GM12878 (cell line): ENCODE measurements around the gene GARIN5B. TPM values are rescaled to one million over a fixed set of nuclear protein-coding genes. Genes with fewer than 3 reads are reported as not detected.

ENCODE experiments used
- ATAC-seq: fragments of 200-7000 bp; cut with Tn5 transposase; 3 replicates; pipeline ENCODE4 v1.9.1; 2020; ENCODE audit warnings: mild to moderate bottlenecking, moderate library complexity
- BruUV-seq: library from RNA; stranded (reverse); fragments of 400-500 nt; replicated peaks from 2 replicates; lab custom pipeline; 2021; lab: Mats Ljungman, UMichigan
- CTCF ChIA-PET: fragments of 300-600 bp; sonication (Branson Sonifier 250); formaldehyde crosslinking; extraction: SDS; loops from one replicate; lab custom pipeline; 2021; ENCODE audit warnings: inconsistent platforms; lab: Yijun Ruan, JAX
- POLR2A ChIA-PET: fragments of 350-600 bp; formaldehyde crosslinking; extraction: SDS; loops from one replicate; lab custom pipeline; 2021; ENCODE audit warnings: inconsistent platforms; lab: Charles Lee
- RAD21 ChIA-PET: fragments of 300-600 bp; sonication (Branson Sonifier 250); formaldehyde crosslinking; loops from one replicate; lab custom pipeline; 2023; ENCODE audit warnings: antibody characterized with exemption; ENCODE audit not compliant: unreplicated experiment; lab: Charles Lee
- SMC1A ChIA-PET: fragments of 300-600 bp; sonication (Branson Sonifier 250); formaldehyde crosslinking; loops from one replicate; lab custom pipeline; 2023; ENCODE audit not compliant: unreplicated experiment, uncharacterized antibody; lab: Charles Lee
- DNase-seq: peaks from one replicate; pipeline ENCODE4 v3.0.0-alpha.2; 2011; ENCODE audit warnings: low read depth, low spot score
- FAIRE-seq: peaks from 3 replicates; lab custom pipeline; 2011; peaks lifted over from hg19 to GRCh38; lab: Jason Lieb, UNC
- H2AFZ ChIP-seq: 2 replicates; pipeline ENCODE4 v1.6.0; 2011; ENCODE audit warnings: low read depth, low read length, control low read depth; ENCODE audit not compliant: control insufficient read depth
- H3K27ac ChIP-seq: 2 replicates; pipeline ENCODE4 v1.5.1; 2011; ENCODE audit warnings: control low read depth; ENCODE audit not compliant: control insufficient read depth, insufficient read depth
- H3K27me3 ChIP-seq, 2 experiments: replicated peaks in 1 of 2; 2 replicates each; pipeline versions ENCODE4 v1.6.0 to v1.6.1; 2011; ENCODE audit warnings: low read length in 1 of 2; ENCODE audit not compliant: control insufficient read depth in 2 of 2, insufficient read depth in 2 of 2
- H3K36me3 ChIP-seq, 2 experiments: 2 replicates each; pipeline ENCODE4 v1.5.1; 2011; ENCODE audit warnings: low read length in 1 of 2; ENCODE audit not compliant: control insufficient read depth in 2 of 2, insufficient read depth in 2 of 2
- H3K4me1 ChIP-seq: 2 replicates; pipeline ENCODE4 v1.6.1; 2011; ENCODE audit warnings: mild to moderate bottlenecking, low read length, moderate library complexity, mixed read lengths; ENCODE audit not compliant: control insufficient read depth, insufficient read depth
- H3K4me2 ChIP-seq: 2 replicates; pipeline ENCODE4 v1.6.0; 2011; ENCODE audit warnings: control low read depth; ENCODE audit not compliant: control insufficient read depth, insufficient read depth
- H3K4me3 ChIP-seq: fragments of 200-600 bp; sonication (generic); 2 replicates; pipeline ENCODE4 v1.5.1; 2016
- H3K79me2 ChIP-seq: 2 replicates; pipeline ENCODE4 v1.6.0; 2011; ENCODE audit warnings: low read length; ENCODE audit not compliant: control insufficient read depth, insufficient read depth
- H3K9ac ChIP-seq: 2 replicates; pipeline ENCODE4 v1.8.0; 2011; ENCODE audit warnings: low read length, control low read depth, mixed read lengths; ENCODE audit not compliant: control insufficient read depth, insufficient read depth
- H3K9me3 ChIP-seq: replicated peaks from 3 replicates; pipeline ENCODE4 v1.5.1; 2011; ENCODE audit warnings: mild to moderate bottlenecking, low read length; ENCODE audit not compliant: control insufficient read depth, insufficient read depth
- H4K20me1 ChIP-seq: 2 replicates; pipeline ENCODE4 v1.6.0; 2011; ENCODE audit not compliant: control insufficient read depth, insufficient read depth
- IKZF2 ChIP-seq, 2 experiments: fragments of 450-650 bp; IDR thresholded peaks; 2 replicates each; pipeline ENCODE4 v1.6.1; 2017; ENCODE audit warnings: mild to moderate bottlenecking in 2 of 2, moderate library complexity in 2 of 2
- NFXL1 ChIP-seq: fragments of 450-650 bp; IDR thresholded peaks from 2 replicates; pipeline ENCODE4 v1.6.1; 2017; ENCODE audit warnings: antibody characterized with exemption, mild to moderate bottlenecking, borderline replicate concordance
- PML ChIP-seq: IDR thresholded peaks from 2 replicates; pipeline ENCODE4 v1.6.1; 2012; ENCODE audit warnings: low read length, inconsistent platforms
- POLR2A ChIP-seq: IDR thresholded peaks from 2 replicates; pipeline ENCODE4 v1.6.1; 2011; ENCODE audit warnings: low read depth, mild to moderate bottlenecking, low read length
- SP1 ChIP-seq: IDR thresholded peaks from one replicate; pipeline ENCODE4 v1.6.1; 2011; ENCODE audit warnings: low read depth, low read length
- TCF3 ChIP-seq: IDR thresholded peaks from 2 replicates; pipeline ENCODE4 v1.6.1; 2012; ENCODE audit warnings: low read depth, mild to moderate bottlenecking, low read length, borderline replicate concordance; ENCODE audit not compliant: insufficient read depth
- ZBED1 ChIP-seq: IDR thresholded peaks from 2 replicates; pipeline ENCODE4 v1.6.1; 2016; ENCODE audit warnings: borderline replicate concordance
- WGBS: methylation state at CpG from one replicate; pipeline ENCODE4 v1.1.6; 2016; ENCODE audit warnings: low lambda C conversion rate; ENCODE audit not compliant: insufficient replicate concordance, insufficient coverage; ENCODE audit errors: missing lambda C conversion rate; 5-methylcytosine and 5-hydroxymethylcytosine counted together
- in situ Hi-C: fragments of 300-500 bp; cut with MboI; formaldehyde crosslinking; loops from 9 replicates; pipeline ENCODE4 v1.14.3; 2018; ENCODE audit warnings: mixed read lengths
- intact Hi-C: fragments of 100-400 bp; cut with micrococcal nuclease; formaldehyde crosslinking; loops from one replicate; pipeline ENCODE4 v1.14.2; 2022; ENCODE audit not compliant: unreplicated experiment
- polyA plus RNA-seq, 11 experiments: library from polyadenylated mRNA; depleted of rRNA in 4 of 11; unstranded in 6 of 11; stranded (reverse) in 5 of 11; fragments of >200 nt; fragmentation: Nextera tagmentation in 4 of 11; fragmentation: Illumina TruSeq in 1 of 11; extraction: Ambion mirVana in 4 of 11; extraction: Trizol in 1 of 11; gene quantifications; 1 replicate in 1 of 11; 2 replicates in 10 of 11; pipeline versions ENCODE4 v1.2.1 to v1.2.3, GENCODE V29; 2011 to 2016; ENCODE audit warnings: inconsistent platforms in 2 of 11, missing spikeins in 2 of 11, low read depth in 1 of 11
- total RNA-seq, 4 experiments: library from RNA; depleted of rRNA in 3 of 4; stranded (reverse); fragments of >200 nt in 3 of 4; fragmentation: Illumina TruSeq in 1 of 4; extraction: Trizol in 1 of 4; gene quantifications; 2 replicates each; pipeline versions ENCODE4 v1.2.1 to v1.2.3, GENCODE V29; 2013 to 2021

GARIN5B gene
- total and polyA plus RNA-seq, 10 of the 15 experiments (the other 5 are each of a cell fraction or from before 2014, with no cell fraction given) = not detected

DNA sequence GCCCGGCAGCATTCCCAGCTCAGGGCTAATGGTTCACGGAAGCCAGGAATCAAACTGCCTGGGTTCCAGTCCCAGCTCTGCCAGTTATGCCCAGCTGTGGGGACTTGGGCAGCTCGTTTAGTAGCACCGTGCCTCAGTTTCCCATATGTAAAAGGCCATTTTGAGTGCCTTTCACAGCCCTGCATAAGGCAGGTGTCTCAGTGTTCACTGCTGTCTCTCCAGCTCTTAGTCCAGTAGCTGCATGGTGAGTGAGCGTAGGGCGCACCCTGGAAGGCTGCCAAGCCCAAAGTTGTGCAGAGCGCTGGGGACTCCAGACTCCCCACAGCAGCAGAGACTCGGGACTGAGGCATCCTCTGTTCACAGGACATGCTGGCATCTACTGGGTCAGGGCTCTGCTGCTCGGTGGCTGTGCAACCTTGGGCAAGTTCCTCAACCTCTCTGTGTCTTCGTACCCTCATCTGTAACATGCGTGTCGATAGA, 28.2 kb upstream of the GARIN5B start:
- Histone ChIP-seq H3K27ac (no peak overlapping the region), H2AFZ (no peak overlapping the region), H3K4me2 (no peak overlapping the region), H3K9me3 (no peaks in the 10 kb centered on the region), H4K20me1 (peaks cover 14% of the 10 kb centered on the region), H3K36me3 (peaks cover 19 to 23% of the 10 kb centered on the region in 2 experiments; a peak in 3 of 4 replicates), H3K27me3 (no peaks in the 10 kb centered on the region), H3K4me1 (peaks cover 16% of the 10 kb centered on the region), H3K4me3 (no peak overlapping the region), H3K9ac (no peak overlapping the region), H3K79me2 (peaks cover 28% of the 10 kb centered on the region)
- CTCF ChIA-PET = interaction anchor here (1.4 kb wide), 1 partner anchor 89 kb away, joined by 4 read pairs; no protein-coding TSS in a partner anchor
- TF ChIP-seq POLR2A (peak; percentile 71), TCF3 (no peak), NFXL1 (no peak), PML (peak; percentile 35; the same call in 1 of the 2 replicates), IKZF2 (IDR thresholded peaks at IDR 0.05) (no peak)
- 62% methylated on average over 12 of the region's 12 CpGs for WGBS
- no peak for ATAC-seq
- SMC1A ChIA-PET = no interaction called here
- in situ Hi-C loops = no loop called here
- RAD21 ChIA-PET = interaction anchor here (0.9 to 1.2 kb wide), 2 partner anchors 13 to 98 kb away, joined by 3 to 4 read pairs; no protein-coding TSS in a partner anchor
- intact Hi-C loops = no loop called here
- DNase-seq = no peak
- POLR2A ChIA-PET = interaction anchor here (0.6 kb wide), 1 partner anchor 278 kb away, joined by 4 read pairs; no protein-coding TSS in a partner anchor
- BruUV-seq = no TSS peak
- no peak for FAIRE-seq

- ATAC-seq (no peak), FAIRE-seq (no peak), DNase-seq (no peak)
- CTCF ChIA-PET = interaction anchor here (1.4 kb wide), 1 partner anchor 89 kb away, joined by 4 read pairs; no protein-coding TSS in a partner anchor
- WGBS = 65% methylated on average over 7 of the region's 7 CpGs
- H3K36me3 ChIP-seq = peaks cover 19 to 23% of the 10 kb centered on the region in 2 experiments; a peak in 3 of 4 replicates
- no peak overlapping the region for H3K9ac ChIP-seq
- intact Hi-C loops = no loop called here
- H3K4me3 ChIP-seq = no peak overlapping the region
- RAD21 ChIA-PET = interaction anchor here (0.9 to 1.2 kb wide), 3 partner anchors 14 to 97 kb away, joined by 3 to 4 read pairs (median 3); no protein-coding TSS in a partner anchor
- H3K9me3 ChIP-seq = no peaks in the 10 kb centered on the region
- peaks cover 16% of the 10 kb centered on the region for H3K4me1 ChIP-seq
- H3K4me2 ChIP-seq = no peak overlapping the region
- no peak for TF ChIP-seq SP1
- peak; percentile 34 for TF ChIP-seq ZBED1
- TF ChIP-seq POLR2A = peak; percentile 28; the same call in 1 of the 2 replicates
- TF ChIP-seq, all 136 proteins: peak for 2
- no peak overlapping the region for H3K27ac ChIP-seq
- no TSS peak for BruUV-seq
- in situ Hi-C loops = no loop called here
- POLR2A ChIA-PET = interaction anchor here (0.8 to 1.6 kb wide), 3 partner anchors 12 to 136 kb away, joined by 3 to 4 read pairs (median 4); no protein-coding TSS in a partner anchor
- SMC1A ChIA-PET = interaction anchor here (0.7 kb wide), 1 partner anchor 9 kb away, joined by 3 read pairs; no protein-coding TSS in a partner anchor
- H3K79me2 ChIP-seq = peaks cover 33% of the 10 kb centered on the region
- H4K20me1 ChIP-seq = peaks cover 14% of the 10 kb centered on the region
- H2AFZ ChIP-seq = no peak overlapping the region
- no peaks in the 10 kb centered on the region for H3K27me3 ChIP-seq
Observed at GRCh38 chr19:55390461-55390880, 27.4 kb upstream of the GARIN5B start.
